Measurements from ENCODE around the gene LCA5.
"Not testable (repeated sequence)": the region's sequence is repeated elsewhere in the genome, so short reads cannot be mapped to it uniquely, and the experiment has no call there.

LCA5 gene

GRCh38 chr6:79538106-79538971, 1.1 kb upstream of the LCA5 start:
- no peak for DNase-seq (ENCODE audit: low read depth)

DNA sequence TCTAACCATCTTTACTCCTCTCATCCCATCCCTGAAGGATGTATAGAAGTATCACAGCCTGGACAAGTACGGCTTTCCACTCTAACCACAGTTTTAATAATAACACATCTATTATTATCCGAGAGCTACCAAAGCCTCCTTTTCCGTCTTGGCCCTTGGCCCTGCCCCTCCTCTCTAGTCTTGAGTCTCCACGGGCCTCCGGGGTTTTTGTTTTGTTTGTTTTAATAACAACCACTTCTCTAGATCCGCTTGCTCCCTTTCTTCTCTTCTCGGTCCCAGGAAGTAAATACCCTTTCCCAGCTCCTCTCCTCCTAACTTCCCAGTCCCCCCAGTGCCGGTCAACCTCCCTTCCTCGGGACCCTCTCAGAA, 661 bp downstream of the LCA5 start:
- DNase-seq (ENCODE audit: low read depth): no peak

- not testable (repeated sequence) for DNase-seq (ENCODE audit: low read depth)
These were observed 7.7 kb downstream of the LCA5 start for GRCh38 chr6:79529567-79529966.

DNA sequence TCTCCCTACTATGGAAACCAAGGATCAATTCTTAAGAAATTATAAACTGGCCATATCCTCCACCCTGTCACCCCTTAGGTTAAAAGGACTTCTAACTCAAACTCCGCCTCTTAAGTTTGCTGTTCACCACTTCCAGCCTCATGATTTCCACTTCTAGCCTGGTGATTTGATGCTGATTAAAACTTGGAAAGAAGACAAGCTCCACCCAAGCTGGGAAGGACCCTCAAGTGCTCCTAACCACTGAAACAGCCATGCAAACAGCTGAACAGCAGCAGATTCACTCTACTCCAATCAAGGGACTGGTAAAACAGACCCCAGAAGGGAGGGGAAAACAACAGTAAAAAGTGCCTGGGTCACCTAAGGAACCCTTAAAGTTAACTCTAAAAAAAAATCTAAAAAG, 10.3 kb downstream of the LCA5 start:
- no peak for DNase-seq (ENCODE audit: low read depth)

DNA sequence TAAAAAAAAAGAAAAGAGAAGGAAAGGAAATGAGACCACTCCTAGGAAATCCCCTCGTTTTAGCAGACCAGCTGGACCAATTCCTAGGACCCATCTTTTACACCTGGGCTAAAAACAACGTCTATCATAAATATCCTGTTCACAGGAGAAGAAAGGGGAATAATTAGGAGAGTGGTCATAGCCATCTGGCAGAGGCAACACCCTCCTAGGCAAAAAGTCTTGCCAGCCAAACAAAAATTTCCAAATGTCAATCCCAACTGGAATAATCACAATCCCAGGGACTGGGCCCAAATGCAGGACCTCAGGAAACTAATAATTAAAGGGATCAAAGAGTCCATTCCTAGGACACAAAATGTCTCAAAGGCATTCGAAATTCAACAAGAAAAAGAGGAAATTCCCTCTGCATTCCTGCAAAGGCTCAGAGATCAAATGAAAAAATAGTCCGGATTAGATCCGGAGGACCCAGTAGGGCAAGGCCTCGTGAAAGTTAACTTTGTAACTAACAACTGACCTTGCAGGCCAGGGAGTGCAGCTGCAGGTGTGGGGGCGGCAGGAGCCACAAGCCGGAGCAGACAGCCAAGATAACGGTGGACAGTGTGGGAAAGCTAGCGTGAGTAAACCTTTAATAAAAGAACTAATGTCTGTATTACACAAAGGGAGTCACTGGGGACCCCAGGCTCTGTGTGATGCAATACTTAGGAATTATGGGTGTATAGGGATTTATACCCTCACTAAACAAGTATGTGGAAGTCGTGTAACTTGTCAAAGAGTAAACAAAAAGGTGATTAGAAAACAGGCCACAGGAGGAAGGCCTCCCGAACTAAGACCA, 11.7 kb downstream of the LCA5 start:
- DNase-seq (ENCODE audit: low read depth): no peak

GRCh38 chr6:79524065-79524464, 13.2 kb downstream of the LCA5 start:
- DNase-seq (ENCODE audit: low read depth): no peak

GRCh38 chr6:79522609-79523008, 14.6 kb downstream of the LCA5 start:
- no peak for DNase-seq (ENCODE audit: low read depth)

- no peak for DNase-seq (ENCODE audit: low read depth)
These were observed 16.7 kb downstream of the LCA5 start for GRCh38 chr6:79520534-79520933.

DNA sequence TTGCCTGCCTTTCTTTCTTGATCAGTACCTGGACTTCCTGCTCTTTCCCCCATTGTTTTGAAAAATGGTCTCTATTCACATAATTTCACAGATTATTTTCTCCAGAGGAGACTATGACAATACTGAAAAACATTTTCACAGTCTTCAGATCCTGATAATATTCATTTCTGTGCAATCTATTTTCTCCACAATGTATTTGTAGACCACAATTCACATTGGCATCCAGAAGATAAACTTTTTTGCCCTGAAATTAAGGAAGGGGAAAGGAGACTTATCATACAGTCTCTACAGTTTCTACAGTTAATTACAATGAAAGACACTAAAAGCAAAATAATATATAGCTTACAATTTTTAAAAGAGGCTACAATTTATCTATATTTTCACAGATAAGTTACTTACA, 18.4 kb downstream of the LCA5 start:
- DNase-seq (ENCODE audit: low read depth): no peak

DNA sequence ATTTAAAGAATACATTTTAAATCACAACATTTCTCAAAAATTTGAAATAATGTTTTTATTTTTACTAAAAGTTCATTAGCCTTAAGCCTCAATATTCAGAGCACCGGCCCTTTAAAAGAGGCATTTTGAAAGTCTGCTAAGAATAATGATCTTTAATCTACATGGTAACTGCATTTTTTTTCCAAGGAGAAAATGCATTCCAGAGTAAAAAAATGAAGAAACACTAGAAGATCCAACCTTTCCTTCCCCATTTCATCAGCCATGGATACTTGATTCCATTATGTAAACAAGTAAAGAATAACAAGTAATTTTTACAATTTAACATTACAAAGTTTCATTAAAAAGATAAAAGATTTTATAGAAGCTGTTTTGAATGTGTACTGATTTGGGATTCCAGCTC, 21.8 kb downstream of the LCA5 start:
- DNase-seq (ENCODE audit: low read depth): no peak

DNA sequence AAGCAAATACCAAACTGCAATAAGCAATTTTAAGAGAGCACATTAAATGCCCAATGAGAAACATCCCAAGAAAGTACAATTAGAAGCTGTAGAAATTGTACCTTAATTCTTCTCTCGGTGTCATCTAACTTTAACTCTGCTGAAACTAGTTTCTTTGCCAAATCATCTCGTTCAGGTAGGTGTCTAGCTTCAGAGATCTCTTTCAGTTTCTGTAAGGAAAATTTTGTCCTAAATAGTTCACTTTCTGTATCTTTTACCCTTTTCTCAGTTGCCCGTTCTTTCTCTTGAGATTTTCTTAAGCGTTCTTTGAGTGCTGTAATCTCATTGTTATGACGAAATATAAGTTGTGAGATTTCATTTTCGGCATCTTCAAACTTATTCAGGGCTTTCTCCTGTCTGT, 24.1 kb downstream of the LCA5 start:
- DNase-seq (ENCODE audit: low read depth): no peak

GRCh38 chr6:79512014-79512413, 25.2 kb downstream of the LCA5 start:
- no peak for DNase-seq (ENCODE audit: low read depth)

GRCh38 chr6:79510707-79511106, 26.5 kb downstream of the LCA5 start:
- no peak for DNase-seq (ENCODE audit: low read depth)

DNA sequence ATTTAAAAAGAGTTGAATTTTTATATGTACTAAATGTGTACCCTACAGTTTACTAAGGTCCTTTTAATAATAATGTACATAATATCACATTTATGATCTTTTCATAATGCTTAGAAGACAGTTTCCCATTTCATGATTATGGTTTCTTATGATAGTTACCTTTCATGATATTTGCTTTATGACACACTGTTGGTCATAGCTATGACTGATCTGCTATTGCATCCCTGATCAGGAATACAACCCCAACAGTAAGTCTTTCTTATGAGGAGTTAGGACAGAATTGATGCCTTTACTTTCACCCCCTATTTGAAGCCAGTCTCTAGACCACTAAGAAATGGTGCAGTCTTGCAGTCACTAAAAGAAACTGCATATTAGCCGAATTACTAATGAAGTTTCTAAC, 31.0 kb downstream of the LCA5 start:
- no peak for DNase-seq (ENCODE audit: low read depth)

GRCh38 chr6:79504372-79504771, 32.9 kb downstream of the LCA5 start:
- DNase-seq (ENCODE audit: low read depth): no peak

DNA sequence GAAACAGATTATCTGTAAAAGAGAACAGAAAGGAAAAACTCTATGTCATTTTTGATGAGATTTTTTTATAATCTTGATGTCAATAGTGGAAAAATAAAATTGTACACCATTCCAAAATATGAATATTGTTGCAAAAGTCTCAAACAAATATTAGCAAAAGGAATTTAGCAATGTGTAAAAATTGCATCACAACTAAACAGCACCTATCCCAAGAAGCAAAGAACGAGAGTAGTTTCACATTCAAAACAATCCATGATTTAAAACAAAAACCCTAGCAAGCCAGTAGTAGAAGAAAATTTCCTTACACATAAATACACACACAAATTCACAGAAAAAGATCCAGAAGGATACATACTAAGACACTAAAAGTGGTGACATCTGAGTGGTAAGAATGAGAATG, 38.4 kb downstream of the LCA5 start:
- DNase-seq (ENCODE audit: low read depth): no peak

DNA sequence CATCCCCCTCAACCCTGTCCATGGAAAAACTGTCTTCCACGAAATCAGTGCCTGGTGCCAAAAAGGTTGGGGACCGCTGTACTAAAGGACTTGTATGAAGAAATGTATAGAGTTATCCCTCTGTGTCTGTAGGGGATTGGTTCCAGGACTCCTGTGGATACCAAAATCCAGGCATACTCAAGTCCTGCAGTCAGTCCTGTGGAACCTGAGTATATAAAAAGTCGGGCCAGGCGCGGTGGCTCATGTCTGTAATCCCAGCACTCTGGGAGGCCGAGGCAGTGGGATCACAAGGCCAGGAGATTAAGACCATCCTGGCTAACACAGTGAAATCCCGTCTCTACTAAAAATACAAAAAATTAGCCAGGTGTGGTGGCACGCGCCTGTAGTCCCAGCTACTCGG, 42.0 kb downstream of the LCA5 start:
- DNase-seq (ENCODE audit: low read depth): no peak

DNA sequence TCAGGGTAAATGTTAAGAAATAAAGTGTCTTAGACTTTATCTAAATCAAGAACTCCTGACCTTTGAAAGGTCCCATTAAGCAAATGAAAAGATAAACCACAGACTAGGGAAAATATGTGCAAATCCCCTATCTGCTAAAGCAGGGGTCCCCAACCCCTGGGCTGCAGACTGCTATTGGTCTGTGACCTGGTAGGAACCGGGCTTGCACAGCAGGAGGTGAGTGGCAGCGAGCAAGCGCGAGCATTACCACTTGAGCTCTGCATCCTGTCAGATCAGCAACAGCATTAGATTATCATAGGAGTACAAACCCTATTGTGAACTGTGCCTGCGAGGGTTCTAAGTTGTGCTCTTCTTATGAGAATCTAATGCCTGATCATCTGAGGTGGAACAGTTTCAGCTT, 42.4 kb downstream of the LCA5 start:
- DNase-seq (ENCODE audit: low read depth): no peak

- DNase-seq (ENCODE audit: low read depth): no peak
These were observed 66.5 kb downstream of the LCA5 start for GRCh38 chr6:79470728-79471127.

GRCh38 chr6:79469376-79470246, 67.6 kb downstream of the LCA5 start:
- DNase-seq (ENCODE audit: low read depth): no peak

- DNase-seq (ENCODE audit: low read depth): no peak
These were observed 68.6 kb downstream of the LCA5 start for GRCh38 chr6:79468587-79468986.

GRCh38 chr6:79468116-79468515, 69.1 kb downstream of the LCA5 start:
- no peak for DNase-seq (ENCODE audit: low read depth)
